OCI-M2 (cell line): ENCODE measurements around the gene GJC1.
"Not testable (repeated sequence)": the region's sequence is repeated elsewhere in the genome, so short reads cannot be mapped to it uniquely, and the experiment has no call there.

ENCODE experiments used
- DNase-seq: peaks from one replicate; lab custom pipeline; 2025; ENCODE audit not compliant: unreplicated experiment; lab: John Stamatoyannopoulos, UW

The GJC1 gene

DNA sequence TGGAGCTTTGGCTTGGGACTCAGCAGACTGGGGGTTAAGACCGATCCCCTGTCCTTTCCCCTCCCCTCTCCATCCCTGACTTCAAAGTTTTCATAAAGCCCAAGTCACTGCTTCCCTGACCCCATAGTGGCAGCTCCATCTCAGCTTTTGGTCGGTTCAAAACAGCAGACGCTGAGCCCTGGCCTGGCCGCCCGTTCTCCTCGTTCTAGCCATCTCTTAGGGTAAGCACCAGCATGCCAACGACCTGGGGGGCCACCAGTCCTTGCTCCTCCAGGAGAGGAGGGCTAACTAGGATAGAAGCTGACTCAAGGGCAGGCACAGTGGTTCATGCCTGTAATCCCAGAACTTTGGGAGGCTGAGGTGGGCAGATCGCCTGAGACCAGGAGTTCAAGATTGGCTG, 16.1 kb upstream of the GJC1 start:
- DNase-seq: no peak

DNA sequence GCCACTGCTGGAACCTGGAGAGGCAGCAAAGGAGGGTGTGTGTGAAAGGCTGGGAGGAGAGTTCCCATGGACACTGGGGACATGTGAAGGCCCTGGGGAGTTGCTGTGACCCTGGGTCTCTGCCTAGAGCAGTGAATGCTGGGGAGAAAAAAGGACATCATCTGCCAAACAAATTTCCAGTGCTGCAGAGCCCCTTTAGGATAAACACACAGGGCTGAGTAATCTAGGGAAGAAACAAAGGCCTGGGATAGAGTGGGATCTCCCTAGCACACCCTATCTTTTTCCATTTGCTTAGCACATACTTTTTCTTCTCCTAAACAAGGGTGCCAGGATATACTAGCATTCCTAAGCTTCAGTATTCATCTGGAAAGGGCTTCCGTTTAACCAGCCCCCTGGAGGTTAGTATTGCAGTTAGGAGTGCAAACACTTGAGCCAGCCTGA, 14.3 kb upstream of the GJC1 start:
- no peak for DNase-seq

DNA sequence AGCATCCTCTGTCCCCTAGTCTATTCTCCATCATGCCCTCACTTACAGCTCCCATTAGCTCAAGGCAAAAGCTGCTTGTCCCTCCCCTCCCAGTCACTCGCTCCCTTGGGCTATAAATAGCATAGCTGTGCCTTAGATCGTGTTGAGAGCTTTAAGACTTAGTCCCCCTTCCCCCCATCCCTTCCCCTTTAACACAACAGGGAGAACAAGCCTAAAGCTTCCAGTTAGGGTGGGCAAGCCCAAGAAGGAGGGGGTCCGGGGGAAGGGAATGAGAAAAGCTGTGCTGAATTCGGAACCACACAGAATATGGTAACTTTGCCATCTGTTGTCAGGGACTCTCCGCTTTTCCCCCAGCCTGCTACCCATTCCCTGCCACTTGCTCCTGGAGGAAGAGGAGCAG, 12.7 kb upstream of the GJC1 start:
- no peak for DNase-seq

DNA sequence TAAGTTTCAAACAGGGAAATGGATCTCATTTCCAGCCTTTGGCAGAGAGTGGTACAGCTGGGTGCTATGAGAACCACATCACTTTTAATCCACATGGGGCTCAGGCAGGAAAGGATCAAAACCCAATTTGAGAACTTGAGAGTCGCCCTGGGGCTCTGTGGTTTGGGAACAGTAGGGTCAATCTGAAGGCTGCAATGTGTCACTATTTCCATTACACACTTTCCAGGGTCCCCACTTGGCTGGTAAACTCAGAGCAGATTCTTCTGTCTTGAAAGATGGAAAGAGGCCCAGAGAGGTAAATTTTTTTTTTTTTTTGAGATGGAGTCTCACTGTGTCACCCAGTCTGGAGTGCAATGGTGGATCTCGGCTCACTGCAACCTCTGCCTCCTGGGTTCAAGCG, 10.8 kb upstream of the GJC1 start:
- DNase-seq: no peak

DNA sequence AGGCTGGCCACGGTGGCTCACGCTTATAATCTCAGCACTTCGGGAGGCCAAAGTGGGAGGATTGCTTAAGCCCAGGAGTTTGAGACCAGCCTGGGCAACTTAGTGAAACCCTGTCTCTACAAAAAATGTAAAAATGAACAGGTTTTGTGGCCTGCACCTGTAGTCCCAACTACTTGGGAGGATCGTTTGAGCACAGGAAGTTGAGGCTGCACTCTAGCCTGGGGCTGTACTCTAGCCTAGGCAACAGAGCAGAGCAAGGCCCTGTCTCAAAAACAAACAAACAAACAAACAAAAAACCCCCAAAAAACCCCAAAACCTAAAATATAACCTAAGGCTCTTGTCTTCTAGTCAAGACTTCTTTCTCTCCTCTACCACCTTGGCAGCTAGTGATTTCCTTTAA, 10.2 kb upstream of the GJC1 start:
- no peak for DNase-seq

DNA sequence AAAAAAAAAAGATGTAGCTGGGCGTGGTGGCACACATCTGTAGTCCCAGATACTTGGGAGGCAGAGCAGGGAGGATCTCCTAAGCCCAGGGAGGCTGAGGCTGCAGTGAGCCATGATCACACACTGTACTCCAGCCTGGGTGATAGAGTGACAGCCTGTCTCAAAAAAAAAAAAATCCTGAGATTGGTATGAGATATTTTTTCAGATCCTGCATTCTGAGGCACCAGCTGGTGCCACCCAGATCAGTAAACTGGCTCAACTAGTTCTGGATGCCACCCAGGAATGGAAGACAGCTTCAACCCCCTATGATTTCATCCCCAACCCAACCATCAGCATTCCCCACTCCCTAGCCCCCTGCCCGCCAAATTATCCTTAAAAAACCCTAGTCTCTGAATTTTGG, 7.1 kb upstream of the GJC1 start:
- DNase-seq: no peak

DNA sequence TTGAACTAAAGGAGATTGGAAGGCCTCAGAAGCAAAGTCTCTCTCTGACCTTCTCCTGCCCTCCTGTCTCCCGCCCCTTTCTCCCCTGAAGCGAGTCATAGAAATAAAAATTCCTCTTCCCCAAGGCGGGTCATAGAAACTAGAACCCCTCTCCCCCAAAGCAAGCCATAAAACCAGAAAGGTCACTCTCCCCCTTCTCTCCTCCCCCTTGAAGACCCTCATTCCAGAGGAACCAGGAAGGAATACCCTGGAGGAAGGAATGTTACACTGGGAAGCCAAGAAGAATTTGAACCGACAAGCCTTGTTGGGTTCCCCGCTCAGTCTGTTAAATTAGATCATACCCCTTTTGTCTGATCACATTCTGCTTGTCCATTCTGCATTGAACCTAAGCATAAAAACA, 2.7 kb upstream of the GJC1 start:
- DNase-seq: no peak

DNA sequence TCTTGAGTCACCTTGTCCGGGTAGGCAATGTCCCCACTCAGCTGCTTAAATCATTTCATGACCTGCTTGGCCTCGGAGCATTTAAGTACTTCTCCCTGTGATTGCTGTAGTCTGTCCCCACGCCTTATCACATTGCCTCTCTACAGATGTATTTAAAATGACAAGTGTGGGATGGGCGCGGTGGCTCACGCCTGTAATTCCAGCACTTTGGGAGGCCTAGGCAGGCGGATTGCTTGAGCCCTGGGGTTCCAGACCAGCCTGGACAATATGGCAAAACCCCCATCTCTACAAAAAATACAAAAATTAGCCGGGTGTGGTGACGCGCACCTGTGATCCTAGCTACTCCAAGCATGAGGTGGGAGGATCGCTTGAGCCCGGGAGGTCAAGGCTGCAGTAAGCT, 1.3 kb upstream of the GJC1 start:
- DNase-seq: no peak

DNA sequence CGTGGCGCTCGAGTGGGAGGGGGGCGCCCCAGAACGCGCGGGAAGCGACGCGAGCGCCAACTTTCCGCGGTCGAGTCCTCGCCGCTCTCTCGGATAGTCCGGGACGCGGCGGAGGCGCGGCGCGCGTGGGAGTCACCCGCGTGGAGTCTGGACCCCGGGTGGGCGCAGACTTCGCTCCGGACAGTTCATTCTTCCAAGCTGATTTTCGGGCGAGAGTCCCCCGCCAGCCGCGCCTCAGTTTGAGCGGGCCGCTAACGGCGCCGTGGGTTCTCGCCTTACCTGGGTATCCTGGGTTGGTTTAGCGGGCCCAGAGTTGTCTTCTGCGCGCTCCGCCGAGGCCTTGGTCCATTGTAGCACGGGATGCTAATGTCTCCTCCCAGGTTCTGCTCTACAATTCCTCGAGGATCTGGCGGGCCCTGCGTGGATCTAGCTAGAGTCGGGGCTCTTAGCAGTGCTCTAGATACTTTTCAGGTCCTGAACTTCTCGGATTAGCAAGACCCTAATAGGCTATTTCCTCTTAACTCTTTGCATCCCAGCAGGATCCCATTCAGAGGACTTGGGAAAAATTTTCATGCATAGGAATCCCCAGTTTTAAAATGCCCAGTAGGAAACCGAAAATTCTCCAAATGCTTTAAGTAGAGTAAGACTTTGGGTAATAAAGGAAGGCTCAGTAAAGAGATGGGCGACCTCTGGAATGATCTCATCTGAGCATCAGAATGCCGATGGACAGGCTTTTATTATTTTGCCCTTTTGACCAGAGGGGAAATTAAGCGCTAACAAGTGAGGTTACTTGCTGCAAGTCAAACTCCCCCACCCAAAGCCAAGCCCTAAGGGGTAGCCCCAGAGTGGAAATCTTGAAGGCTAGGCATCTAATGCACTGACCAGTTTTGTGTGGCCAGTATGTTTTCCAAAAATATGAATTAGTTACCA, 537 bp upstream of the GJC1 start:
- no peak for DNase-seq

DNA sequence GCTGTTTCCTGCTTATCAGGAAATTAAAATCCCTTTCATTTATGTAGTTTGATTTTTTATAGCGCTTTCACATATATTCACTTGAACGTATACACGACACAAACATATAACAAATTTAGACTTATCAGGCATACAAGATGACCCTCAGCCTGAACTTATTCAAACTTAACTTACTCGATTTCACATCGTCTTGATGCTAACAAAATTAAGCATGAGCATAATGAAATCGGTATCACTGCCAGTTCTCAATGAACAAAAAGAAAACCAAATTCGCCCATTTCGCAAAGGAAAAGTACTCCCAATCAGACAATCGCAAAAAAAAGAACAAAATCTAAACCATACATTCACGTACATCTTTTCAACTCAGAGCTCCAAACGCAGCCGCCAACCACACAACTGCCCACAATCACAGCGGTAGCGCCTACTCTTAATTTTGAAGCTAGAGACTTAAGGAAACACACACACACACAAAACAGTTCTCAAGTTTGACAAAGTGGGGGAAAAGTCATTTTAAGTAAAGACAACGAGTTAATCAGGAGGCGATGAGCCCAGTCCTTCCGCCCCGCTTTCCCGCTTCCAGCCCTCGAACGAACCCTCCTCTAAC, 1.1 kb downstream of the GJC1 start:
- DNase-seq: no peak

DNA sequence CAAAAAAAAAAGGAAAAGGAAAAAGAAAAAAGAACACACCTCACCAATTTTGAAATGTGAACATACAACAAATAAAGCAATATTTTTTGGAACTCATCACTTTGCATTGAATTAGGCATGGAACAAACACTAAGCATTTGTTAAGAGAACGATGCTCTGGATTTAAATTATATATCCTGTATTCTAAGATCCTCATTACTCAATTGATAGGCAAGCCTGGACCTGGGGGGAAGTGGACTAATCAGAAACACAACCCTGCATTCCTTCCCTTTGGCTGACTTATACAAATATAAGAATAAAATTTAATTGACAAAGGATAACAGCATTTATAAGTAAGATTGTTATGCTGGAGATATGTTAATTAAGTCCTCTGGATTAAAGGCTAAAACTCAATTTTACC, 2.2 kb downstream of the GJC1 start:
- DNase-seq: no peak

DNA sequence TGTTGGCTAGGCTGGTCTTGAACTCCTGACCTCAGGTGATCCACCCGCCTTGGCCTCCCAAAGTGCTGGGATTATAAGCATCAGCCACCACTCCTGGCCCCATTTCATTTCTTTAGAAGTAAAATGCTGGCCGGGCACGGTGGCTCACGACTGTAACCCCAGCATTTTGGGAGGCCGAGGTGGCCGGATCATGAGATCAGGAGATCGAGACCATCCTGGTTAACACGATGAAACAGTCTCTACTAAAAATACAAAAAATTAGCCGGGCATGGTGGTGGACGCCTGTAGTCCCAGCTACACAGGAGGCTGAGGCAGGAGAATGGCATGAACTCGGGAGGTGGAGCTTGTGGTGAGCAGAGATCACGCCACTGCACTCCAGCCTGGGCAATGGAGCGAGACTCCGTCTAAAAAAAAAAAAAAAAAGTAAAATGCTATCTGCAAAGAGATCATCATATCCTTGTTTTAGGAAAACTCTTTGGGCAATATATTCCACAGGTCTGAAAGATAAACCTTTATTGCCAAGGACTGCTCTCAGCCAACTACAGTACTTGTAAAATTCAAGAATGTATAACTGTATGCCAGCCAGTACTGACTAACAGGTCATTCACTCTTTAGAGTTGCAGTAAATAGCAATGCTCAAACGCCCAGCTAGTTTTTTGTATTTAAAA, 3.8 kb downstream of the GJC1 start:
- no peak for DNase-seq

DNA sequence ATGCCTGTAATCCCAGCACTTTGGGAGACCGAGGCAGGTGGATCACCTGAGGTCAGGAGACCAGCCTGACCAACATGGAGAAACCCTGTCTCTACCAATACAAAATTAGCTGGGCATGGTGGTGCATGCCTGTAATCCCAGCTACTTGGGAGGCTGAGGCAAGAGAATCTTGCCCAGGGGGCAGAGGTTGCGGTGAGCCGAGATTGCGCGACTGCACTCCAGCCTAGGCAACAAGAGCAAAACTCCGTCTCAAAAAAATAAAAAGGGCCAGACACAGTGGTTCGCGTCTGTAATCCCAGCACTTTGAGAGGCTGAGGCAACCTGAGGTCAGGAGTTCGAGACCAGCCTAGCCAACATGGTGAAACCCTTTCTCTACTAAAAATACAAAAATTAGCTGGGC, 4.9 kb downstream of the GJC1 start:
- not testable (repeated sequence) for DNase-seq

DNA sequence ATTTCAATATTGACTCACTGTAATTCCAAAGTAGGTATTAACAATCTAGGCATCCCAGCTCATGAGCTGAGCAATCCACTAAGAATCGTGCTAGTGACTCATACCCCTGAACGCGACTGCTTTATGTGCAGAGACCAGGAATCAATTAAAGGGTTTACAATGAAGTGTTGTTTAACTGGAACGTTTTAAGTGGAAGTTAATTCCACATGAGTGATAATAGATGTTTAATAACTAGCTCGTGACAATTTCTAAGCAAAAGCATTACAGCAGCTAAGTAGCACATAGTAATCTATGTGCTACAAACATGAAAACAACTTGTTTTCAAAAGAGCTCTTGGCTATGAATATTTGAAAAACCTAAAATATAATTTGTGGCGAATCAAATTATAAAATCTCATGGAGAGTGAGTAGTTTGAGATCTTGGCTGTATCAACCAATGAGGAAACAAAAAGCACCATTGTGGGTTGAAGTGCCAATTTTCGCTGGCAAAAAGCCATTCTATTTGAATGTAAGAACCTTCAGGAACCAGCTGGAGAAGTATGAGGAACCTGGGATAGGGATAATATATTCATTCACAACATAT, 9.4 kb downstream of the GJC1 start:
- DNase-seq: no peak

DNA sequence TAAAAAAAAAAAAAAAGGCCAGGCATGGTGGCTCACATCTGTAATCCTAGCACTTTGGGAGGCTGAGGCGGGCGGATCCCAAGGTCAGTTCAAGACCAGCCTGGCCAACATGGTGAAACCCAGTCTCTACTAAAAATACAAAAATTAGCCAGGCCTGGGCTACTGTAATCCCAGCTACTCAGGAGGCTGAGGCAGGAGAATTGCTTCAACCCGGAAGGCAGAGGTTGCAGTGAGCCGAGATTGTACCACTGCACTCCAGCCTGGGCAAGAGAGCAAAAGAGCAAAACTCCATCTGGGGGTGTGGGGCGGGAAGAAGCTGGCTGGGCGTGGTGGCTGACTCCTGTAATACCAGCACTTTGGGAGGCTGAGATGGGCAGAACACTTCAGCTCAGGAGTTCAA, 11.6 kb downstream of the GJC1 start:
- not testable (repeated sequence) for DNase-seq

DNA sequence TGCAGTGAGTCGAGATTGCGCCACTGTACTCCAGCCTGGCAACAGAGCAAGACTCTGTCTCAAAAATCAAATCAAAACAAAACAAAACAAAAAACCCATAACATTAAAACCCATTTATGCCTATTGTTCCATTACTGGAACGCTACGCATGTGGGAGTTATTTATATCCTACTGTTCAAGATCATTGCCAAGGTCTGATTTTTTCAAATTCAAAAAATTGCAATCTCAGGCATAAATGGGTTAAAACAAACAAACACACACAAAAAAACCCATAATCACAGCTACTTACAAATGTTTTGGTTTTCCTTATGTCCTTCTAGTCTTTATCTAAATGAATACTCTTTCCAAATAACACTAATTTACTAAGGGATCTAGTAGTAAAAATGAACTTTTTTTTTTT, 17.8 kb downstream of the GJC1 start:
- no peak for DNase-seq

DNA sequence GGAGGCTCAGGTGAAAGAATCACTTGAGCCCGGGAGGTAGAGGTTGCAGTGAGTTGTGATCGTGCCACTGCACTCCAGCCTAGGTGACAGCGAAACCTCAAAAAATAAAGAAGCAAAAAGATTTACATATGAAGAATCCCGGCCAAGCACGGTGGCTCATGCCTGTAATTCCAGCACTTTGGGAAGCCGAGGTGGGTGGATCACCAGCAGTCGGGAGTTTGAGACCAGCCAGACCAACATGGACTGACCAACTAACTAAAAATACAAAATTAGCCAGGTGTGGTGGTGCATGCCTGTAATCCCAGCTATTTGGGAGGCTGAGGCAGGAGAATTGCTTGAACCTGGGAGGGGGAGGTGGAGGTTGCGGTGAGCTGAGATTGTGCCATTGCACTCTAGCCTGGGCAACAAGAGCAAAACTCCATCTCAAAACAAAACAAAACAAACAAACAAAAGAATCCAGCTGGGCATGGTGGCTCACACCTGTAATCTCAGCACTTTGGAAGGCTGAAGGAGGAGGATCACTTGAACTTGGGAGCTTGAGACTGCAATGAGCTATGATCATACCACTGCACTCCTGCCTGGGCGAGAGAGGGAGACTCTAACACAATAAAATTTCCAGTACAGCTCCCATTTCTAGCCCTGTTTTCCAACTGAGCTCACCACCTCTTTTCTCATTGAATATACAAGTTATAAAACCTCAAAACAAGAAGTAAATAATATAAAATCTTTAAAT, 21.3 kb downstream of the GJC1 start:
- DNase-seq: not testable (repeated sequence)

DNA sequence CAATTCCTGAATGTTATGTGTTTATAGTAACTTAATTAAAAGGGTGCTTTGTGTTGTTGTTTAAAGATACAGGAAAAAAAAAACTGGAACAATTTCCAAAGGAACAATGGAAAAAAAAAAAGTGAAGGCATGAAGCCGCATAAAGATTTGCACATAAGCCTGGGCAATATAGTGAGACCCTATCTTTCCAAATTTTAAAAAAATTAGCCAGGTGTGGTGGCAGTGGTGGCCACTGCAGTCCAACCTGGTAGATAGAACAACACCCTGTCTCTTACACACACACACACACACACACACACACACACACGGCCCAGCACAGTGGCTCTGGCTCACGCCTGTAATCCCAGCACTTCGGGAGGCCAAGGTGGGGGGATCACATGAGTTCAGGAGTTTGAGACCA, 21.9 kb downstream of the GJC1 start:
- DNase-seq: no peak

DNA sequence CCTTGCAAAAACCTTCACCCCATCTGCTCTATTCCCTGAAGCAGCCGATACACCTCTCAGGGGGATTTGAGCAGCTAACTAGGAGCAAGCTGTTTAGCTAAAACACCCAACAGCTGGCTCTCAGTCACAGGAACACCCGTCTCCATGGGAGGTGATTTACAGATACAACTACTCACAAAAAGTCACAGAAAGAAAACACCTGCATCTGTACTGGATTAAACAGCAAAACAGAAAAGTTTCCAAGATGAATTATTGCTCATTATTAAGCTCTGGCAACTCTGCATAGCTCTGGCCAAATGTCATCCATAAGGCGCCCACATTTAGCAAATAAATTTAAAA, 22.3 kb downstream of the GJC1 start:
- DNase-seq: no peak

DNA sequence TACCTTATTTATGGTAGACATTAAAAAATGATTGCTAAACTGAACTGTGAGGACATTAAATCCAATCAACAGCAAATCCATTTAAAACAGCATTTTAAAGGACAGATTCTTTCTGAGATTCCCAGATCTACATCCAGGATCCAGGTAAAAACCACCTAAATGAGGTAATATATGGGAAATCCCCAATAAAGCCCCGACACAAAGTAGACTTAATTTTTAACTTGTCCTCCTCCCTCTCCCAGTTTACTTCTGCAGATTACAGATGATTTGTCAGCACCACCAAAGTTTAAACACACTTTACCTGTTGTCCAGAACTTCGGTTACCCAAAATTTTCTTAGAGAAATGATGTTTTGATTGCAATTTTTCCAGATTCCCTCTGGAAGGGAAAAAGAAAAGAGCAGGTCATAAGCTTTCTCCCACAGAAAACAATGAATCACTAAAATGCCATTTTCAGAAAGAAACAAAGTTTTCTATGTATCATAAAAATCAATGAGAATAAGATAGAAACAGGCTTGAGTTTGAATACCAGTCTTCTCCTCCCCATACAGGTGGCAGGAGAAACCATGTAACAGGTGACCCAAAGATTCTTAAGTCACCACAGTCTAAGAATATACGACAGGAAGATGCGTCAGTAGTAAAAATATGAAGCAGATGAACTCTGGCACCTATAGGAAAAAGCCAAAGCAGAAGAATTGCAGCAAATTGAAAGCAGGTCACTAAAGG, 22.8 kb downstream of the GJC1 start:
- no peak for DNase-seq
